K562 (cell line): ENCODE data around the gene SULT2A1.

Experiments used
- CREB1 ChIP-seq, 2 experiments: sonication (generic) in 1 of 2; formaldehyde crosslinking in 1 of 2; IDR thresholded peaks; 2 replicates each; pipeline versions ENCODE4 v1.6.1 to v1.8.0; 2012 to 2022; ENCODE audit warnings: inconsistent platforms in 1 of 2, mild to moderate bottlenecking in 1 of 2, missing genetic modification reagents in 1 of 2, moderate library complexity in 1 of 2
- KLF10 ChIP-seq: fragments of 250-450 bp; sonication (Bioruptor Pico); IDR thresholded peaks from 2 replicates; pipeline ENCODE4 v1.6.1; 2021; ENCODE audit warnings: matching md5 sums
- MAFK ChIP-seq: IDR thresholded peaks from 2 replicates; pipeline ENCODE4 v1.6.1; 2011; ENCODE audit warnings: low read length, improper control_type of control experiment
- MXI1 ChIP-seq: IDR thresholded peaks from 2 replicates; pipeline ENCODE4 v1.6.1; 2011; ENCODE audit warnings: low read depth, mild to moderate bottlenecking, improper control_type of control experiment, low read length
- NFRKB ChIP-seq: fragments of 450-650 bp; IDR thresholded peaks from 2 replicates; pipeline ENCODE4 v1.6.1; 2016; ENCODE audit warnings: low read depth
- RREB1 ChIP-seq: fragments of 250-450 bp; sonication (Bioruptor Pico); IDR thresholded peaks from 2 replicates; pipeline ENCODE4 v1.4.0; 2020
- SIRT6 ChIP-seq: IDR thresholded peaks from one replicate; pipeline ENCODE4 v1.6.1; 2012; ENCODE audit warnings: low read depth, mild to moderate bottlenecking, control low read depth, inconsistent platforms, low read length, moderate library complexity
- SNRNP70 ChIP-seq: fragments of 200-400 bp; formaldehyde crosslinking; optimal IDR thresholded peaks from 2 replicates; pipeline ENCODE3; 2017; ENCODE audit warnings: low read depth, low read length
- TCF7L2 ChIP-seq: fragments of 150-350 bp; IDR thresholded peaks from 2 replicates; pipeline ENCODE4 v1.6.1; 2016; ENCODE audit warnings: low read depth, mild to moderate bottlenecking, low read length, moderate library complexity
- TGIF2 ChIP-seq: sonication (generic); formaldehyde crosslinking; IDR thresholded peaks from 2 replicates; pipeline ENCODE4 v1.8.1; 2022; ENCODE audit warnings: mild to moderate bottlenecking, missing genetic modification reagents, moderate library complexity
- ZBTB8A ChIP-seq: fragments of 450-650 bp; IDR thresholded peaks from 2 replicates; pipeline ENCODE4 v1.6.1; 2018; ENCODE audit warnings: mild to moderate bottlenecking, moderate library complexity; ENCODE audit not compliant: partially characterized antibody
- ZNF639 ChIP-seq, 2 experiments: fragments of 200-800 bp in 1 of 2; sonication (Bioruptor generic) in 1 of 2; sonication (generic) in 1 of 2; formaldehyde crosslinking in 1 of 2; IDR thresholded peaks in 1 of 2; conservative IDR thresholded peaks in 1 of 2; 2 replicates each; pipeline versions ENCODE4 v1.5.0 to v1.6.1; 2016 to 2020; ENCODE audit warnings: missing compliant biosample characterization in 1 of 2, missing genetic modification characterization in 1 of 2, missing genetic modification reagents in 1 of 2

- TF ChIP-seq TGIF2 (CRISPR knock-in tag) (no peak), TCF7L2 (no peak), KLF10 (CRISPR knock-in tag) (no peak), ZNF639 (CRISPR knock-in tag; conservative IDR thresholded peaks at IDR 0.05 in 1 of 2, IDR thresholded peaks at IDR 0.05 in 1 of 2) (no peak), ZBTB8A (no peak), MAFK (no peak), CREB1 (IDR thresholded peaks at IDR 0.05) (no peak), CREB1 (CRISPR knock-in tag; IDR thresholded peaks at IDR 0.05) (no peak), MXI1 (no peak), RREB1 (CRISPR knock-in tag) (no peak), NFRKB (no peak), SIRT6 (no peak), SNRNP70 (no peak)
These were observed 25.4 kb downstream of the SULT2A1 start for GRCh38 chr19:47860602-47861297.
